HTERT RPE-1 (cell line): ENCODE results near the gene CNBP.
"Not testable (repeated sequence)": the region's sequence is repeated elsewhere in the genome, so short reads cannot be mapped to it uniquely, and the experiment has no call there.

Source experiments
- in situ Hi-C: fragments of 300-500 bp; cut with MboI; formaldehyde crosslinking; loops from 4 replicates; pipeline ENCODE4 v1.14.3; 2020; ENCODE audit warnings: low sequenced_read_pairs

Gene CNBP

DNA sequence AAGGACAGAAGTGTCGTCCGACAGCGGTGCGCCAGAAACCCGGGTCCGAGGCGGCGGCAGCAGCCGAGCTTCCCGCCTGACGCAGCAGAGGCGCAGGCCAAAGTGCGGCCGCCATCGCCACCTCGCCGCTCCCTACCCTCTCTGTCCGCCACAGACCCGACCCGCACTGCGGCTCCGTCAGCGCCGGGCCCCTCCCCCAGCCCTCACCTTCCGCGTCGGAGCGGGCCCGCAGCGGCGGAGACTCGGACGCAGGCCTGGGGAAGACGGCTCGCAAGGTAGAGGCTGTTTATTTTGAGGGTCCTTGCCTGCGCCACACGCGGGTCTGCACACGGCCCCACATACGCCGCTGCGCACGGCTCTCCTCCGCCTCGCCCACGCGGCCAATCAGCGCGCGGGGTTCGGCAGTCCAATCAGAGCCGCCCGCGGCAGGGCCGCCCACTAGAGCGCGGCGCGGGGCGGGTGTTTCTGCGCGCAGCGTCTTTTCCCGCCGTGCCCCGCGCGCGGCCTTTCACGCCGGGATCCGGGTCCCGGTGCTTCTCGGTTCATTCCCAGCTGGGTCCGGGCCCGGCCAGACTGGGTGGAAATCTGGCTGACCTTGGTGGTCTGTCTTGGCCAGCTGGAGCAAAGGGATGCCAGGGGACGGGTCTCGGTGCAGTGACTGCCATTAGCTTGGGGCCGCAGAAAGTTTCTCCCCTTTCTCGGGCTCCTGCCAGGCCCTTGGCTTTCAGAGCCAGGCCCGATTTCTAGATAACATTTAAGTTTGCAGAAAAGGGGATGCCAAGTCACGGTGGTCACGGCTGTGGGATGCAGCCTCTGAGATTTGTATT lies at the start of gene CNBP:
Gene CNBP, minus strand, starts transcription at position 328 of the 827 bp plus-strand sequence. CDS start 12,139 bp downstream, outside the sequence.
- in situ Hi-C loops: no loop called here

DNA sequence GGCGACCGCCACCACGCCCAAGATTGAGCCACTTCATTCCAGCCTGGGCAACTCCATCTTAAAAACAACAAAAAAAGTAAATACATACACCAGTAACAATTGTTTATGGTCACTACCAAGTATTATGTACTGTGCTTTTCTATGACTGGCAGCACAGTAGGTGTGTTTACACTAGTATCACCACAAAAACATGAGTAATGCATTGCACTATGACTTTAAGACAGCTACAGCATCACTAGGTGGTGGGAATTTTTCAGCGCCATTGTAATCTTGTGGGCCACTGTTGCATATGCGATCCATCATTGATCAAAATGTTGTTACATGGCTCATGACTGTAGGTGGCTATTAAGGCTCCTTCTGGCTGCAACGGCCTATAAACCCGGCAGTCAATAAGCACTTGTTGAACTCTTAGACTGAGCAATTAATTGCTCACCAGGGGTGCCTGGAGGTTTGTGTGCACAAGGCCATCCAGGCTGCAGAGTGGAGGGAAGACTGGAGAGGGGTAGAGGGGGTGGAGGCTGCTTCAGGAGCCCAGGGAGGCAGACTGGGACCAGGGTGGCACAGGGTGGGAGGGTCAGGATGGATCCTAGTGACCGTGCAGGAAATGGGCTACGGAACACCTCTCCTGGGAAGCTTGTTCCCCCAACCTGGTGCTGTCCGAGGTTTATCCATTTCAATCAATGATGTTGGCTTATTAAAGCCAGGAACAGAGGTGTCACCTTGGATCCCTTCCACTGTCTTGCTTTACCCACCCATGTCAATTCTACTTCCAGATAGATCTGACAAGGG lies 47.8 kb upstream of the CNBP start:
- in situ Hi-C loops: no loop called here

DNA sequence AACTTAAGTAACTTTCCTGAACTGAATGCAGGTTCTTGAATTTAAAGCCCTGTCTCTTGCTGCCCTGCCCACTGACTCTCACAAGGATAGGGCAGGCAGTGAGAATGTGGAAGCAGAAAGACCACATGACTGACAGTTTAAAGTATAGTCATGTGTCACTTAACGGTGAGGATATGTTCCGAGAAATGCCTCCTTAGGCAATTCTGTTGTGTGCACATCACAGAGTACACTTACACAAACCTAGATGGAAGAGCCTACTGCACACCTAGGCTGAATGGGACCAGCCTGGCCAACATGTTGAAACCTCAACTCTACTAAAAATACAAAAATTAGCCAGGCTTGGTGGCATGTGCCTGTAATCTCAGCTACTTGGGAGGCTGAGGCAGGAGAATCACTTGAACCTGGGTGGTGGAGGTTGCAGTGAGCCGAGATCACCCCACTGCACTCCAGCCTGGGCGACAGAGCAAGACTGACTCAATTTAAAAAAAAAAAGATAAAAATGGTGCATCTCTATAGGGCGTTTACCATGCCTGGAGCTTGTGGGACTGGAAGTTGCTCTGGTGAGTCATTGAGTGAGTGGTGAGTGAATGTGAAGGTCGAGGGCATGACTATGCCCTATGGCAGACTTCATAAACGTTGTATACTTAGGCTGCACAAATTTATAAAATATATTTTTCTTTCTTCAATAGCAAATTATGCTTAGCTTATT lies 46.8 kb upstream of the CNBP start:
- in situ Hi-C loops: no loop called here

DNA sequence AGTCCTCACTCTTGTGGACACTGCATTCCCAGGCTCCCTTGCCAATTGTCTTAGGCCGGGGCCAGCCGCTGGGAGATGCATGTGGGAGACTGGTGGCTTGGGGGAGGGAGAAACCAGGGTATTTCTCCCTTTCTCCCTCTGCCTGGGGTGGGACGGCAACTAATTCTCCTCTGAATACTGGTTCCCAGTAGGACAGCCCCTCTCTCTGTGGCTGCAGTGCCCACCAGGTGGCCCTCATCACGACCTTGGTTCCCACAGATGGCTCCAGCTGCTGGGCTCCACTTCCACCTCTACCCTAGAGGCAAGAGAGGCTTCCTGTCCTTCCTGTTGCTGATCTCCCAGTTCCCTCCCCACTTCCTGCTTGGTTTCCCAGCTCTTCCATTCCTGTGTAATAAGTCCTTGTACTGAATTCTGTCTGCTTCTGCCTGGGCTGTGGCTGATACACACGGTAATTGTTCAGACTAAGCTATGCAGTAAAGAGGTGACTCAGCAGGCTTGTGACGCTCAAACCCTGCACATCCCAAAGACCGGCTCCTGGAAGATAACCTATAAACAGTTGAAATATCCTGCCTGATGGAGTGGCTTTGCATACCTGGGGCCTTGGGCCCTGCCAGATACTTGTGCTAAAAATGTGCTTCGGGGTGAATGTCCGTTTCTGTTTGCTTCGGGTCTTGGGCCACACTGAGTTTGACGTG lies 45.3 kb upstream of the CNBP start:
- in situ Hi-C loops: no loop called here

DNA sequence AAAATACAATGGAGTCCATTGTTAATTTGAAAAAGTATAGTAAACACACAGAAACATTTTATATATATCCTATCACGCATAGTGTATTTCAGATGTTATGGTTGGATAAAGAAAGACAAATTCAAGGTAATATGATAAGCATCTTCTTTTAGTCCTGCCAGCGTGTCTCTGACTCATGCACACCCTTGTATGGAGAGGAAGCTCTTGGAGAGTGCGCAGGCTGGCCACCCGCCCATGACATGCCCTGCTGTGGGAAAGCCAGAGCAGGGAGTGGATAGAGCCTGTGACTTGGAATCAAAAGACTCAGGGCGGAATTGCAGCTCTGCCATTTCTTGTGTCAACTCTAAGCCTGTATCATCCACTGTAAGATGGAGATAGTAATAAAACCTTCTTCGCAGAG lies 42.7 kb upstream of the CNBP start:
- in situ Hi-C loops: no loop called here

DNA sequence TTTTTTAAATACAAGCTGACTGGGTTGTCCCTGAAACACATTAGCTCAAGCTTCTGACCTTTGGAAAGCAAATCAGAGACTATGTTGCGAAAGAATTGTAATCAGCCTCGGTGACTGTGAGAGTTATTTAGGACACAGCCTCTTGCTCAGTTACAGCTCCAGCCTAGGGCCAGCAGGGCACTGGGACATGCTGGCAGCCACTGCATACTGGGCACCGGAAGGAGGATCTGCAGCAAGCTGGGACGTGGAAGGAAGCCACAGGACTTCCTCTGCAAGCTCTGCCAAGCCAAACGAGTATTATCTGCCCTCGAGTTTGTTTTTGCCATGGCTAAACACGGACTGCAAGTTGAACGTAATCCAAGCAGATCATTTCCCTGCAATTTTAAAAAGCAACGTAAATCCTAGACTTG lies 41.3 kb upstream of the CNBP start:
- in situ Hi-C loops: no loop called here

DNA sequence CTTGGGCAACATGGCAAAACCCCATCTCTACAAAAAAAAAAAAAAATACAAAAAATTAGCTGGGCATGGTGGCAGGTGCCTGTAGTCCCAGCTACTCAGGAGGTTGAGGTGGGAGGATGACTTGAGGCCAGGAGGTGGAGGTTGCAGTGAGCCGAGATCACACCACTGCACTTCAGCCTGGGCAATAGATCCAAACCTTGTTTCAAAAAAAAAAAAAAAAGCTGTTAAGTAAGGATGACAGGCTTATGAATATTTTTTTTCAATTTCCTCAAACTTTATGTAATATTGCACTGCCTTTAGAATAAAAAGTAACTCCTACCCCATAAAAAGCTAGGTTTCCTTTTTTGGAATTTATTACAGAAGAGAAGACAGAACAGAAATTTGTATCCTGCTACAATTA lies 40.7 kb upstream of the CNBP start:
- in situ Hi-C loops: not testable (repeated sequence)

DNA sequence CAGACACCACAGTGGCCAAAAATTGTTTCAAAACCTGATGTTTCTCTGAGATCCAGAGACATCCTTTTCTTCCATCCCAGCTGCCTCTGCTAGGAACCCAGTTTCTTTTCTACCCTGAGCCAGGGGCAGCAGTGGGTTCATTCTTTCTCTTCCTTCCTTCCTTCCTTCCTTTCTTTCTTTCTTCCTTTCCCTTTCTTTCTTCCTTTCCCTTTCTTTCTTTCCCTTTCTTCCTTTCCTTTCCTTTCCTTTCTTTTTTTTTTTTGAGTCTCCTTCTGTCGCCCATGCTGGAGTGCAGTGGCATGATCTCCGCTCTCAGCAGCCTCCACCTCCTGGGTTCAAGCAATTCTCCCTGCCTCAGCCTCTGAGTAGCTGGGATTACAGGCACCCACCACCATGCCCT lies 35.0 kb upstream of the CNBP start:
- in situ Hi-C loops: no loop called here

DNA sequence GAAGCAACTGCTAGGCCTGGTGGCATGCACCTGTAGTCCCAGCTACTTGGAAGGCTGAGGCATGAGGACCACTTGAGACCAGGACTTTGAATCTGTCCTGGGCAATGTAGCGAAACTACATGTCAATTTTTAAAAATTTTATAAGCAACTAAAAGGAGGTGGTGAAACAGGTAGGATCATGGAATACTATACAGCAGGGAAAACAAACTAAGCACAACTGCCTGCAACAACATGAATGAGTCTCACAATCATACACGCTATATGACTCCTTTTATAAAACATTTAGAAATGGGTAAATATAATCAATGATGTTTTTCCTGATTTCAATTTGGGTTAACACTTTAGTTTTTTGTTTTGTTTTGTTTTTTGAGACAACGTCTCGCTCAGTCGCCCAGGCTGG lies 29.5 kb upstream of the CNBP start:
- in situ Hi-C loops: no loop called here

DNA sequence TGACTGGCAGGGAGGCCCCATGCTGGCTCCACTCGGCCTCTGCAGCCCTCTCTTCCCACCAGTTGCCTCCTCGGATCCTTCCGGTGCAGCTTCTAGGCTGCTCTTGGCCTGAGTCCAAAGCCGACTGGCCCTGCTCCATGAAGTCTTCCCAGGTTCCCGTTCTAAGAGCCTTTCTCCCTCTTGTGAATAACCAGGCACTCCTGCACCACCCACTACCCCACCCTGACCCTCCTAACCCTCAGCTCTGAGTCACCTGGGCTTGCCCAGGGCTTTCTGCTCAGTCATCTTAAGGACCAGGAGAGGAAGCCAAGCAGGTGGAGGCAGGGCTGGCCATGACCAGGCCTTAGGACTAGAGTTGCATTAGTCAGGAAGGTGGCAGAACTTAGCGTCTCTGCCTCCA lies 28.1 kb upstream of the CNBP start:
- in situ Hi-C loops: no loop called here

DNA sequence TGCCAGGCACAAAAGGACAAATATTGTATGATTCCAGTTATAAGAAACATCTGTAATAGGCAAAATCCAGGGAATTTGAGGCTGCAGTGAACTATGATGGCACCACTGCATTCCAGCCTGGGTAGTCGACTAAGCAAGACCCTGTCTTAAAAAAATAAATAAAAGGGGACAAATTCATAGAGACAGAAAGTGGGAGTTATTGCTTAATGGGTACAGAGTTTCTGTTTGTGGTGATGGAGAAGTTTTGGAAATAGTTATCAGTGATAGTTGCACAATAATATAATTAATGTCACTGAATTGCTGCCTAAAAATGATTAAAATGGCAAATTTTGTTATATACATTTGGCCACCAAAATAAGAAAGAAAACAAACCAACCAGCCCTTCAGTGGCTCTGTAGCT lies 27.6 kb upstream of the CNBP start:
- in situ Hi-C loops: no loop called here

DNA sequence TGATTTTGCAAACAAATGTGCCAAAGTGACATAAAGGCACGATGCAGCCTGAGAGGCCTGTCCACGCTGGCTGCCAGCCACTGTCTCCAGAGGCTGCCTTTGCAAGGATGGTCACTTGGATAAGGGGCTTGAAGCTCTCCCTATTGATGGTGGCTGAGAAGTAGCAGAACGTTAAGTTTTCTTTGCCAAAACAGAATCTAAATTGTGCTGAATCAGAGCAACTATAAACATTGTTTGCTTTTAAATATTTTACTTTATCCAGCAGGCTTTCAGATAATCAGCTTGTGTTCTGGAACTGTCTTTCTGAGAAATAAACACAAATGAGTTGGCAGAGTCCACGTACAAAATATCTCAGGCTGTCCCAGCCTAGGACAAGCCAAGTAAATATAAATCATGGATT lies 23.8 kb upstream of the CNBP start:
- in situ Hi-C loops: no loop called here

DNA sequence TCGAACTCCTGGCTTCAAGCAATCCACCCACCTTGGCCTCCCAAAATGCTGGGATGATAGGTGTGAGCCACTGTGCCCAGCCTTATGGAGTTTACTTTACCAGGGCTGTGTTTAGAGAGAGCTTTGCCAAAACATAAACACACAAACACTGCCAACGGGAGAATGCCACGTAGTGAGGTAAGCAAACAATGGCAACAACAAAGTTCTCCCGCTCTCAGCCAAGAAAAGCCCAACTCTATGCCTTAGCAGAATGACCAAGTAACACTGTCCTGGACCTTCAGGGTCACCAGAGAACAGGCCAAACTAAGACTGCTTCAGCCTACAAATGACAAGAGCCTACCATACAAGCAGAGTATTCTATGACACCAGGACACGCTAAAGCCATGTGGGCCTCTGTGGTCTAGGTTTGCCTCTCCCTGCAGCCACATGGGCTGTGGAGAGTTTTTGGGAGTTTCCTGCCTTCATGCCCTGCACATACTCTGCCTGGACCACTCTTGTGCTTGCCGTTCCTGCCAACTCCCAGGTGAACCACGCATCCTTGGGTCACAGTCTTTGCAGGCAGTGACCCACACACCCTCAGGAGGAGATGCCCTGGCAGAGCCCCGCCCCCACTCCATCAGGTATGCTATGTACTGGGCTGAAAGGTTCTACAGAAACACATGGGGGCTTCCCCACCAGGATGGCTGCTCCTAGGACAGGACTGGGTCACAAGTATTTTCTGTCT lies 21.6 kb upstream of the CNBP start:
- in situ Hi-C loops: no loop called here

DNA sequence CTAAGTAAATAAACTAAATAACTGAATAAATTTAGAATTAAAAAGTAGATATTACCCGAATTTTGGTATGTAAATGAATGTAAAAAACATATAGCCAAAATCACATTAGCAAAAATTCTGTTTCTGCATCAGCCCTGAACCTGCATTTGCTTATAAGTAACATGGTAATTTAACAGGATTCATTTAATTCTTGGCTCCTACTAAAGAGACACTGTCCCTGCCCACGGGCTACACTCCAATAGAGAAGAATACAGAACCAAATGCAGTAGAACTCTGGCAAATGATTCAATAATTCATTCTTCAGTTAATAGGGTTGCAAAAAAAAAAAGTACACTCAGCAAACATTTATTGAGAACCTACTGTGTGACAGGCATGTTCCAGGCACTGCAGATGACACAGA lies 20.8 kb upstream of the CNBP start:
- in situ Hi-C loops: no loop called here

DNA sequence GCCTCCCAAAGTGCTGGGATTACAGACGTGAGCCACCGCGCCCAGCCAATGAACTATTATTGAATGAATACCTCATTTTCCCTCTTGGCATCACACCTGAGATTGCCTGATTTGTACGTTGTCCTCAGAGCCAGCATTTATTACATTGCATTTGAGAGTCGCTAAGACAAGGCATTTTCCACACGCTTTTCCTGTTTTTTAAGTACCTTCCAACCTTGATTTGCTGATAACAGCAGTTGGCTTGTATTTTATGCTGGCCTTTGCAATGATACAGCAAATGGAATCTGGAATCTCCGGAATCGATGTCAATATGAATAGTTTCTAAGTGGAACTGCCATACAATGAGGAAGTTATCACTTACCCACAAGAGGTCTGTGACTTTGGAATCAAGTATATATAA lies 15.7 kb upstream of the CNBP start:
- in situ Hi-C loops: no loop called here

DNA sequence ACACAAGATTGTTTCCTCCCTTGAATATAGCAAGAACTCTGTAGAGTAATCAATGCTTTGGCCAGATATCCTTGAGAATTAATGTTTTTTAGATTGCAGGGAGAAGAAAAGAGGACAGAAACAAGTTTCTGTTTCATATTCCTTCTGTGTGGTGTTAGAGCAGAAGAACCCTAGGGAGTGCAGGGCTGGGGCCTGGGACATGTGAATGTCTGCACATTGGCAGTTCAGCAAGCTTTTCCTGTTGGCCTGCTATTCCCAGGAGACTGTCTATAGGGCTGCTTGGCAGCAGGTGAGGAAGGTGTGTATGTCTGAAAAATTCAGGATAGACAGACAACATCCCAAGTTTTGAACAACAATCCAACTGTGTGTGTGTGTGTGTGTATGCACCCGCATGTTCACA lies 13.6 kb upstream of the CNBP start:
- in situ Hi-C loops: no loop called here

DNA sequence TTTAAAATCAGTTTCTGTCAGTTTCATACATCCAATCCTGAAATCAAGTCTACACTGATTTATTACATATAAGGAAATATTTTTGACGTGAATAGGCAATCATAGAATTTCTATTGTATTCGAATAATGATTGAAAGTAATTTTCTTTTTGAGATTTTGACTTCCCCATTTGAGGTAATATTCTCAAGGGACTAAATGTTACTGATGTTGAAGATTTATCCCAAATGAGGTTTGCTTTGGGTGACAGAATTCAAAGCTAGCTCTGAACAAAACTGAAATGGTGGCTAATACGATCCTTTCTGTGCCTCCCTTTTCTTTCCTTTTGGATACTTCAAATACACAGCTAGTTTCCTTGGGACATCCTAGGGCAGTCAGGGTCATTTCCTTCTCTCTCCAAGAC lies 12.9 kb upstream of the CNBP start:
- in situ Hi-C loops: no loop called here

DNA sequence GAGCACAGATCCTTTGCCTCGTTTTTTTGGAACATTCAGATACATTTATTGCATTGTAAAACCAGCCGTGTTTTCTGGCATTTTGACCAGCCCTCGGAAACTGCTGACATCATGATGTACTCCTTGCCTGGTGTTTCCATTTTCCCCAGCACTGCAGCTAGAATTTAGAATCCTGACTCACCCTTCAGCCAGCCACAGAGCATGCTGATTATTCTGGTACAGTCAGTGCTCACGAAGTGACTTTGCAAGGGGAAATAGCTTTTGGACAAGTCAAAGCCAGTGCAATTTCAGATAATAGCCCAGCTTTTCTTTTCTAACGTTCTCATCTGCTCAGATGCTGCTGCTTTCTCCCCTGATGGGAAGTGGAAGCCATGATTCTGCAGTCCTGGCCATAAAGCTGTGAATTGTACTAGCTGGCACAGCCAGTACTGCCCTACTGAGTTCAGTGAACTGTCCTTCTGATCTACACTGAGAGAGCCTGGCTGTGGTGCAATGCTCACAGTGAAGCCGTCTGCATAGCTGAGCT lies 12.1 kb upstream of the CNBP start:
- in situ Hi-C loops: no loop called here

DNA sequence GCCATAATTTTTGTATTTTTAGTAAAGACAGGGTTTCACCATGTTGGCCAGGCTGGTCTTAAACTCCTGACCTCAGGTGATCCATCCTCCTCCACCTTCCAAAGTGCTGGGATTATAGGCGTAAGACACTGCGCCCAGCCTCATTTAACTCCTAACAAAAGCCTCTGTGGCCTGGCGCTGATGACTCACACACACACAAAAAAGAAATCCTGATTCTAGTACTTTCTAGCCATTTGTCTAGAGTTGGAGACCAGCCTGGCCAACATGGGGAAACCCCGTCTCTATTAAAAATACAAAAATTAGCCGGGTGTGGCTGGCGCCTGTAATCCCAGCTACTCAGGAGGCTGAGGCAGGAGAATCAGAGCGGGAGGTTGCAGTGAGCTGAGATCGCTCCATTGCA lies 6.1 kb upstream of the CNBP start:
- in situ Hi-C loops: not testable (repeated sequence)

DNA sequence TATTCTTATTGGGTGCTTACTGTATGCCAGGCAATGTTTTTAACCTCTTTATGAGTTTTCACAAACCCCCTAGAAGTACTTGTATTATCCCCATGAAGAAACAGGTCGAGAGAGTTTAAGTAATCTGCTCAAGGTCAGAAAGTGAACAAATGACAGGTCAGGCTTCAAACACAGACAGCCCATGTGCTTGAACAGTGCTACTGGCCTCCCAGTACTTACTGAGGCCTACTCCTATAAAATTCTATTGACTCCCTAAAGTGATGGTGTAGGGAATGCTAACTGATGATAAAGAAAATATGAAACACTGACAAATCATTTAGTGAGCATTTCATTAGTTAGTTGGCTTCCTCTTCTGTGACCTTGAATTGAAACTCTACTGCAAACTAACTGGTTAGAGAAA lies 4.2 kb upstream of the CNBP start:
- in situ Hi-C loops: no loop called here
